GM19023 (cell line): Measurements from ENCODE around the gene PNP.
"Not testable (repeated sequence)": the region's sequence is repeated elsewhere in the genome, so short reads cannot be mapped to it uniquely, and the experiment has no call there.

Source experiments
- ATAC-seq: cut with Tn5 transposase; IDR thresholded peaks from one replicate; pipeline ENCODE4 v1.9.1; 2021; ENCODE audit warnings: mild to moderate bottlenecking, moderate library complexity; ENCODE audit not compliant: unreplicated experiment

The PNP gene

DNA sequence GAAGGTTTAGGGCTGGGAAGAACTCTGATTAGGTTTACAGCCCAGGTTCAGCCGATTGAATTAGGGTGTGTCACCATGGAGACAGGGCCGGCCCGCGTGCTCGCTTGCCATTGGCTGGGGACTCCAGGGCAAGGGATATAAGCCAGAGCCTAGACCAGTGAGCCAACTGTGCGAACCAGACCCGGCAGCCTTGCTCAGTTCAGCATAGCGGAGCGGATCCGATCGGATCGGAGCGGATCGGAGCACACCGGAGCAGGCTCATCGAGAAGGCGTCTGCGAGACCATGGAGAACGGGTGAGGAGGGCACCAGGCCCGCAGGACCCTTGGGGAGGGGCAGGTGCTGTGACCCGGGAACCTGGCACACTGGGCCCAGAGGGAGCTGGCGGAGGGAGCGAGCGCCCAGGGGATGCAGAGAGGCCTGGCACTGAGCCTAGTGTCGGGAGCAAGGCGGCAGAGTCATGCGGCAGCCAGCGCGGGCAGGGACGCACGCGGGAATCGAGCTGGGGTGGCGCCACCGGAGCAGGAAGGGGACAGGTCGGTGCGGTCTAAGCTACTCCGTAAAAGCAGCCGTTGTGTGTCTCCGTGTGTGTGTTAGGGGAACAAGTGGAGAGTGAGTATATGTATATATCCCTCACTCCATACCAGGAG is at the start of gene PNP:
TSS of gene PNP (plus strand) at position 165 of the 648 bp plus-strand sequence. CDS start at position 284, 119 bp downstream.
- ATAC-seq: peak; percentile 98

DNA sequence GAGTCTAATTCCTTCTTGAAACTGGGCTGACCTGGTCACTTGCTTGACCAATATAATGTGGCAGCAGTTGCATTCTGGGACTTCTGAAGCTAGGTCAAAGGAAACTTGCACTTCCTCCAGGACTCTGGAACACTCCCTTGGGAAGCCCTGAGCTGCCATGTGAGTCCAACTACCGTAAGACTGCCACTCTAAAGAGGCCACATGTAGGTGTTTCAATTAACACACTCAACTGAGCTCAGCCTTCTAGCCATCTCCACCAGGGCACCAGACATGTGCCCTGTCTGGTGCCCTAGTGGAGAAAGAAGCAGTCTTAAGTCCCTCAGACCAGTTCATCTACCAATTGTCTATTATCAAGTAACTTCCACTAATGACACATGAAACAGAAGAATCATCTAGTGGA is 49.8 kb upstream of the PNP start:
- no peak for ATAC-seq

DNA sequence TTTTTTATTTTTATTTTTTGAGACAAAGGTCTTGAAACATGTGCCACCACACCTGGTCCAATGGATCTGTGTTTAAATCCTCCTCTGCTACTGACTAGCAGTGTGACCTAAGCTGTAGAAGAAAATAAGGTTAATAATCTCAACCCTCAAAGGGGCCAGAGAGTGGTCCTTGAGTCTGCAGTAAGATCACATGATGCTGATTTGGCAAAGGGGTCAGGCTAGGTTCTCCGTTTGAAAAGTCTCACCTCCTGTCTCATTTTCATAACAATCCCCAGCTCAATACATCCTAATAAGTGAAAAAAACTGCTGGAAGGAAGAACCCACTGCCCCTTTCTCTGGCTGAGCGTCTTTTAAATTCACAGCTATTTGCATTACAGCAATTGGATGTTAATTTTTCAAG is 47.9 kb upstream of the PNP start:
- ATAC-seq: no peak

DNA sequence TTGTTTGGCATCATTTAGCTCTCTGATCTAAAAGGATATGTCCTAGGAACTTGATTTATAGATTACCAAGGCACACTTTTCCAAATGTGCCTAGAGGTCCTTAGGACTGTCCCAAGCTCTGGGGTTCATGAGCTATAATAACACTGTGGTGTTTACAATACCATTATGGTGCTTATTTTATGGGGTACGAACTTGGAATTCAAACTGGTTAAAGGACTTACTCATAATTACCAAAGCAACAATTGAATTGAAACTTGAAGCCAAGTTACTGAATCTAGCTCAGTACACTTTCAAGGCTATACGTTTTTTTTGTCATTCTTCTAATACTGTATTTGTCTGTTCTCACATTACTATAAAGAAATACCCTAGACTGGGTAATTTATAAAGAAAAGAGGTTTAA is 46.3 kb upstream of the PNP start:
- ATAC-seq: no peak

DNA sequence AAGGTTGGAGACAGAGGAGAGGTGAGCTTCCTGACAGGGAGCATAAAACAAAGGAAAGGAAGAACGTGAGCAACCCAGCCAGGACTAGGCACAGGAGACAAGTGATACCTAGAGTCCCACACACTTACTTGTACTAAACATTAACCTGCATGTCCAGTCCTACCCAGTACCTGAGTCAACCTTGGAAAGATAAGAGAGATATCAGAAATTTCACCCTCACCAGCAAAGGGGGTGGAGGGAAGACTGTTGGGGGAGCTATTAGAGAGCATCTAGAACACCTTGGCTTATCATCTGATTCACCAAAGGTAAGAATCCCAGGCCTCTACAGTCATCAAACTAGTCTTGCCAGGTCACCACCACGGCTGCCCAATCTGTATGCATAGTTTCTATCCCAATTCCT is 44.4 kb upstream of the PNP start:
- no peak for ATAC-seq

DNA sequence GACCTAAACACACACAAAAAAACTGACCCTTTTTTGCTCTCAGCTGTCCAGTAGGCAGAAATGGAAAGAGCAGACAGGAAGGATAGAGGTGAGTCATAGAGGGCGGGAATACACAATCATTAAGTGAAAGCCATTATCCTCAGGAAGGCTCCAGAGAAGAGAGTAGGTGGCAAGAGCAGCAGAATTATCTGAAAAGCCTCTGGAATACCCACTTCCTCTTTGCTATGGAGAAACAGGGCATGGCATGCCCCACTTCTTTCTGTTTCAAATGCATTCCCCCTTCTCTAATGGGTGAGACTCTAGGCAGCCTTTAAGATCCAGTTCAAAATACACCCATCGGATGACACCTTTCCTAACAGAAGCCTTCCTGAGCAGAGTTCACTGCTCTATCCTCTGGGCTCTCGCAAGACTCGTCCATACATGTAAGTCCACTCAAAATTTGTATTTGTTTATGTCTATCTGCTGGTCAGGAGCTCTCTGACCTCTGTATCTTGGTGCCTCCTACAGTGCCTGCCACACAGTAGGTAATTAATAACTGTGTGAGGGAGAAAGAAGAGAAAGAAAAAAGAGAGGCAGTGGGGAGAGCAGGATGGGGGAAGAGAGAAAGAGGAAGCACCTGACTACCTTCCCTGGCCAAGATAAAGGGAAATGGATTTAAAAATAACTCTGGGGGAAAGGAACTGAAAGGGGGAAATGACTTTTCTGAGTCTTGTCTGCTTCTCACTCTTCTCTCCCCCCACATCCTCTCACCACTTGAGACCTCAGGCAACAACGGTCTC is 41.8 kb upstream of the PNP start:
- ATAC-seq: peak; percentile 64

DNA sequence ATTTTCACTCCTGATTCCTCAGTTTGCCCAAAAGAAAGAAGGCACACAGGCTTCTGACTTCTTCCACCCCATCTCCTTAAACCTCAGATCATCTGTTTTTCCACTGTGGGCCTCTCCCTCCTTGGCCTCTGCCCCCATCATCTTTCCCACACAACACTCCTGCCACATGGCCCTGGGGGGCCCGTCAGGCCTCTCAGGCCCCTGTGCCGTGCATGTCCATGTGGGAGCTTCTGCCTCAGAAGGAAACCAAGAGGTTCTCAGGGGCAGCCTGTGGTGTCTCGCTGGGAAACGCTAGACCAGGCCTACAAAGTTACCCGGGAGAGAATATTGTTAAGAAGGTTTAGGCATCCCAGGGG is 41.2 kb upstream of the PNP start:
- peak; percentile 40 for ATAC-seq

DNA sequence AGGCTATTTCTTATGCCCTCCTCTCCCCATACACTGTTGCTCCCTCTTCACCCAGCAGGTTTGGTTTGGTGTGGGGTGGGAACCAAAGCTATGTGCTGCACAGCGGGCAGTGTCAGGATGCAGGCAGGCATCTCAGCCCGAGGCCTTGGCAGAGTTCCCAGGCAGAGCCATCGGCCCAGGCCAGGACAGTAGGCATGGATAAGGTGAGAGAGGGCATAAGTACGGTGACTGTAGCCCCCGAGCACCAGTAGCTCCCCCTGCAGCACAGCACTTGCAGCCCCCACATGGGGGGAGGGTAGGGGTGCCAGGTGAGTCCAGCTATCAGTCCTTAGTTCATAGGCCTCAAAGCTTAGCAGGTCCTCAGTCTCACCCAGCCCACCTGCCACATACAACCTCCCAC is 40.4 kb upstream of the PNP start:
- no peak for ATAC-seq

DNA sequence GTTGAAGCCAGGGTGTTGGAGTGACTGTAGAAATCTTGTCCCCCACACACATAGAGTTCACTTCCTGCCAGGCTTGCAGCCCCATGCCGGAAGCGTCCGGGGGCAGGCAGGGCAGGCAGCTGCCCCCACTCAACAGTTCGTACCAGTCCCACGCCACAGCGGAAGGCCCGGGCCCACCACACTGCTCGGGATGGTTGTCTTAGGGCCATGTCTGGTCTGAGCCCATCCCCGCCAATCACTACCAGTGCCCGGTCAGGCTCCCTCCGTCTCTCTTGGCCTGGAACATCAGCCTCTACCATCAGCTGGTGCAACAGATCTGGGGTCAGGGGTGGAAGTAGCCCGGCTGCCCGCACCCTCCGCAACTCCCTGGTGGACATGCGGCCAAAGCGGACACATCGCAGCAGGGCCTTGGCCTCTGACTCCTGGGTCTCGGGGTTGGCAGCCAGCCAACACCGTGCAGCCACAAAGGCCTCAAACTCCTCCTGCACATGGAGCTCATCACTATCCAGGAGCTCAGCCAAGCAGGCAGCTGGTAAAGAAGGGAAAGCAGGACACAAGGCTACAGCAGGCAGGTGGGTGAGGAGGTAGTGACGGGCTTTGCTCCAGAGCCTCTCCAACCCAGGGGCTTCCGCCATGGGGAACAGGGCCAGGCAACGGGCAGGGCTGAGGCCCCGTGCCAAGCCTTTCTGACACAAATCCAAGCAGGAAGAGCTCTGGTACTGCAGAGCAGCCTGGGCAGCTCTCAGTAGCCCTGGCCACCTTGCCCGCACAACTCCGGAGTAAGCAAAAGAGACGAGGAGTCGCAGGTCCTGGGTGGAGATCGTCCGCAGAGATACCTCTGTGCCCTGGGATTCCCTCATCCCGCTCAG is 39.2 kb upstream of the PNP start:
- no peak for ATAC-seq

DNA sequence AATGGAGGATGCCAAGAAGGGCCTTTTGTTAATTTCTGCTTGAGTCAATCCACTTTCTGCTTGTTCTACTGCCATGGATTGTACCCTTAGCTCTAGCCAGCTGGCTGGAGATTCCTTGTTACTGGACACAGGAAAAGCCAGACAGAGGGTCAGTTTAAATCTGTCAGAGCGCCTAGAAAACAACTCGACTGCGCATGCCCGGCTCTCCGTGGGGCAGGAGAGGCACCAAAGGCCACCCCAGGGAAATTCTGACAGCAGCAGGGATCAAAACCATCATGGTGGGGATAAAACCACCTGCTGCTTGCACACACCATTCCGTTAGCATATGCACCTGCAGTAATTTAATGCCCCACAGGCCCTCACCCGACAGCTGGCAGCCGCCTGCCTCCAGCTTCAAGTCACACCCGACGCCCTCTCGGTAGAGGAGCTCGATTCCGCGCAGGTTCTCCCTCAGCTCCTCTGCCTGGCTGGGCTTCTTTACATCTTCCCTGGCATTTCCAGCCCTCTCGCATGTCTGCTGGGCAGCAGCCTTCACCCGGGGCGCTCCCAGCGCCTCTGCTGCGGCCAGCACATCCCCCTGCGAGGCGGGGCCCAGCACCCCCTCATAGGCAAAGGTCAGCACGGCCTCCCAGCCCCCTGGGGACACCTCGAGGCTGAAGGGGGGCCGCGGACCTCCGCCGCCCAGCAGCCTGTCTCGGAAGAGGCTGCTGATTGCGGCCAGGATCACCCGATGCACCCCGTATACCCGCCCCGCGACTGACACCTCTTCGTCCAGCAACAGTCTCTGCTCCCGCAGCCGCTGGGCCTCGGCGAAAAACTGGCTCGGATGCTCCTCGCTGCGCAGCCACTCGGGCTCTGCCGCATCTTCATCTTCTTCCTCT is 34.3 kb upstream of the PNP start:
- ATAC-seq: no peak

DNA sequence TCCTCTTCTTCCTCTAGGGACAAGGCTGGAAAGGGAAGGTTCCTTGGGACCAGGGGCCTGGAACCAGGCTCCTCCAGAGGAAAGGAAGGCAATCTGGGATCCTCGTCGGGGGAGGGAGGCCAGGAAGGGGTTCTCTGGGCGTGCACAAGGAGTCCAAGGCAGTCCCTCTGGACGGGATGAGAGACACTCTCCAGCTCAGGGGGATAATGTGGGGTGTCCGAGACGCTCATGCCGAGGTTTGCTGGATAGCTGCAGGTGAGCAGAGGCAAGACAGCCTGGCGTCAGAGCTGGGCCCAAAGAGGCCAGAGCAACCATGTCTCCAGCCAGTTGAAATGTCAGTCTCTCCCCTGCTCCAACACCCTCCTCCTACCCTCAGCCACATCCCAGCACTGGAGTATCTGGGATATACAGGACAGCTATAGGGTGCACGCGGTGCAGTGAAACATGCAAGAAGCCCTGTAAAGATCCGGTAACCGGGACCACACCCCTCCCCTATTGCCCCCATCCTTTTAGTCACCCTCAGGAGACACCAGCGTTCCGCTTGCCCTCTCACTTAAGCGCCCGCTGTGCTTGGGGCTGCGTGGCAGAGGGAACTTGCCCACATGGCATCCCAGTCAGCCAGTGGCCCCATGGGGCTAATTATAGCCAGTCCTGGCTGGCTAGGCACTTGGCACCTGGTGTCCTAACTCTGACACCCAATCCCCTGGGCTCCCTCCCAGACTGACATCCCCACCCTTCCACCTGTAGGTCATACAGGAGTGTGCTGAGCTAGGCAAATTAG is 33.4 kb upstream of the PNP start, which contains the start of gene KLHL33:
TSS of gene KLHL33 (minus strand) at position 585 of the 781 bp plus-strand sequence. CDS start at position 230, 355 bp downstream.
- ATAC-seq: no peak

DNA sequence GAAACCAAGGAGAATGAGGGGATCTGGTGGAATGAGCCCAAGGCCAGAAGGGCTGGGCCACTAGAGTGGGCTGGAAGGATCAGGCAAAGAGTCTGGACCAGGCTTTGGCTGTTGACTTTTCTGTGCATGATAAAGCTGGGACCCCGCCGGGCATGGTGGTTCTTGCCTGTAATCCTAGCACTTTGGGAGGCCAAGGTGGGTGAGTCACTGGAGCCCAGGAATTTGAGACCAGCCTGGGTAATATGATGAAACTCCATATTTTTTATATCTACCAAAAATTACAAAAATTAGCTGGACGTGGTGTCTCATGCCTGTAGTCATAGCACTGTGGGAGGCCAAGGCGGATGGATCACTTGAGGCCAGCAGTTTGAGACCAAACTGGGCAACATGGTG is 32.8 kb upstream of the PNP start:
- no peak for ATAC-seq

DNA sequence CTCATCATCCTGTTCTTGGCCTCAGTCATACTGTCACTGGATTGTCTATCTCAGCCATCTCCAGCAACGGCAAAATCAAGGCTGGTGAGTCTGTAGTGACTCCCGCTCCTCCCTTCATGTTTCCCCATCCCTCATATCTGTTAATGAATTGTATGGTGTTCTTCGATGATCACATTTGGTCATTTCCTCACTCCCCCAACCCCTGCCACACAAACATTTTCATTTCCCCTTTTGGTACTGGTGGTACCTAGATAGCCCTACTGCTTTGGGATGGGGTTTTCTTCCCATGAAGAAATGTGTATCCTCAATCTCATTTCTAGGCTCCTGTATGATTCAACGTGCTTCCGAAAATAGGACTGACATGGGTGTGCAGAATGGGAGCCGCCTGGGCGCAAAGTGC is 30.5 kb upstream of the PNP start:
- no peak for ATAC-seq

DNA sequence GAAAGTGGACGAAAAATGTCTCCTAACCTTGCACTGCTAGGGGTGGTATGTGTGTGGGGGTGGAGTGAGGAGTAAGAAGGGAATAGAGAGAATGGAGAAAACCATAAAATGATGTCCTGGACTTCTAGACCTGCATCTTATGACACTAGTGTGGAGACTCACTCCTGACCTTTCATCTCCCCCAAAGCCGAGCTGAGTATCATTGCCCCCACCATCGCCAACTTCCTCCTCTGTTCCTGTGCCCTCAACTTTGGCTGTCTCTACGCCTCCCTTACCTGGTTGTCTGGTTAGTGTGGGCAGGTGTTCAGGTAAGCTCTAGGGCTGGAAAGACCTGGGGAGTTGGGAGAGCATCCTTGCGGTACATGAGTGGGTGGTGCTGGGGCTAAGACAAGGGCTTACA is 28.7 kb upstream of the PNP start:
- ATAC-seq: no peak

DNA sequence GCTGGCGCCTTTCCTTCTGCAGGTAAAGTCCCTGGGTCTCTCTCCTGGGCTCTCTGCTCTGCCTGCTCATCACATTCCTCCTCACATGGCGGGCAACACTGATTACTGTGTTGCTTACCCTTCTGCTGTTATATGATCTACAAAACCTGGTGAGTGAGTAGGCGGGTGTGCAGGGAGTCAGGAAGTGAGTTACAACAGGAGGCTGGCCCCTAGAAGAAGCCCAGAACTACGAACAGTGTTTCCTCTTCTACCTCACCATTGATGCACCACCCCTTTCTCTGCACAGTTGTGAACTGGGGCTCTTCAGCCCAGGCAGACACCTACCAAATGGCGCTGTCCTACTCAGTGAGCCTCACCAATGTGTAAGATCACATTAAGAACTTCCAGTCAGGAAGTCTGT is 28.3 kb upstream of the PNP start:
- no peak for ATAC-seq

DNA sequence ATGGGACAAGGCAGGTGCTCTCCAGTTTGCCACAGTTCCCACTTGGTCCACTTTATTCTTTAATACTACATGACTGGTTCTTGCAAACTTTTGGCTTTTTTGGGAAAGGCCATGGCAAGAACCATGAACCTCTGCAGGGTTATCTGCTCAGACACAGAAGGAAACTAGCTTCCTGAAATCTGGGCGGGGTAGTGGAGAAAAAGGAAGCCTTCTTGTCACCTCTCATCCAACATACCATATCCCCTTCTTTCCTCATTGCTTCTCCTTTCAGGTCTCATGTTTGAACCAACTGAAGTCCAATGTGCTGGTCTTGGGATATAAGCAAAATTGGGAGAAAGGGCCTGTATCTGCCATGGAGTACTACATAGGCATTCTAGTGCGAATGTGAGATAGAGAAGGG is 27.7 kb upstream of the PNP start:
- no peak for ATAC-seq

DNA sequence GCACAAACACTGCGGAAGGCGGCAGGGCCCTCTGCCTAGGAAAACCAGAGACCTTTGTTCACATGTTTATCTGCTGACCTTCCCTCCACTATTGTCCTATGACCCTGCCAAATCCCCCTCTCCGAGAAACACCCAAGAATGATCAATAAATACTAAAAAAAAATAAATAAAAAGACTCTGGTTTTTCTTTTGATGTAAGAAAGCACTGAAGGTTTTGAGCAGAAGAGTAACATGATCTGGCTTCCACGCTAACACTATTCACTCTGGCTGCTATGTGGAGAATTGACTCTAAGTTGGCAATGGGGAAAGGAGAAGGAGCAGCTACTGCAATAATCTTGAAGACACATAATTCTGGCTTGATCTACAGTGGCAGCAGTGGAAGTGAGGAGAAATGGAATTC is 25.6 kb upstream of the PNP start:
- not testable (repeated sequence) for ATAC-seq

DNA sequence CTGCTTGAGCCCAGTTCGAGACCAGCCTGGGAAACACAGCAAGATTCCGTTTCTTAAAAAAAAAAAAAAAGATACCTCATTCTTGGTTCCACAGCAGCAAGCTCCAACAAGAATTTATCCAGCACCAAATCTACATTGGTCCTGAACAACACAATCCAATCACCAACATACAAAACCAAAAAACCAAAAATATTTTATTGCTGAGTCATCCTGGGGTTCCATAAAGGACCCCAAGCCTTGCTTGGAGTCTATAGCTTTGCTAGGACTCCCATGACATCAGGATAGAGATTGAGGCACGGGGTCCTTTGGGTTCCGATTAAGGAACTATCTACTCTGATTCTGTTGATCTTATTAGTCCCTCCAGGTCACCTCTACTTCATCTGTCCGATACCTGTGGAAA is 22.3 kb upstream of the PNP start:
- ATAC-seq: no peak

DNA sequence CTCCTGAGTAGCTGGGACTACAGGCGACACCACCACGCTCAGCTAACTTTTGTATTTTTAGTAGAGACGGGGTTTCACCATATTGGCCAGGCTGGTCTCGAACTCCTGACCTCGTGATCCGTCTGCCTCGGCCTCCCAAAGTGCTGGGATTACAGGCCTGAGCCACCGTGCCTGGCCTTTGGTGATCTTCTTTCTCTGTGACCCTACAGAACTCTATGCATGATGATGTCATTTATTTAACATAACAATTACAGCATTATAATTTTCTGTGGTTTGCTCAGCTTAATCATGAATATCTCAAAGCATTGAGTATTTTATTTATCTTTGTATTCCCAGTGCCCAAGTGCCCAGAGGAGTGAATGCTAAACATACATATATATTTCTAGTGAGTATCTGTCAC is 16.4 kb upstream of the PNP start:
- ATAC-seq: not testable (repeated sequence)
